NCI-H1417 (cell line): ENCODE results near the gene EIF2S2.
A peak's percentile ranks its signal among the peaks of the same experiment; 100 is the strongest.

Experiments
- DNase-seq, 3 experiments: peaks; one replicate each; lab custom pipeline; 2025; lab: John Stamatoyannopoulos, UW

Gene EIF2S2

DNA sequence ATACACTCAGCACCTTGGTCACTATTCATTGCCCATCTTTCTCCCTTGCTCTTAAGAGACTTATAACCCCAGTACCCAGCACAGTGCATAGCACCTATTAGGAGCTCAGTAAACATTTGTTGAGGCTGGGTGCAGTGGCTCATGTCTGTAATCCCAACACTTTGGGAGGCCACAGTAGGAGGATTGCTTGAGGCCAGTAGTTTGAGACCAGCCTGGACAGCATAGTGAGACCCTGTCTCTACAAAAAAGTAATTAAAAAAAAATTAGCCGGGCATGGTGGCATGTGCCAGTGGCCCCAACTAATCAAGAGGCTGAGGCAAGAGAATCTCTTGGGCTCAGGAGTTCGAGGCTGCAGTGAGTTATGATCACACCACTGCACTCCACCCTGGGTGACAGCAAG, 8.2 kb upstream of the EIF2S2 start:
- DNase-seq: no peak

DNA sequence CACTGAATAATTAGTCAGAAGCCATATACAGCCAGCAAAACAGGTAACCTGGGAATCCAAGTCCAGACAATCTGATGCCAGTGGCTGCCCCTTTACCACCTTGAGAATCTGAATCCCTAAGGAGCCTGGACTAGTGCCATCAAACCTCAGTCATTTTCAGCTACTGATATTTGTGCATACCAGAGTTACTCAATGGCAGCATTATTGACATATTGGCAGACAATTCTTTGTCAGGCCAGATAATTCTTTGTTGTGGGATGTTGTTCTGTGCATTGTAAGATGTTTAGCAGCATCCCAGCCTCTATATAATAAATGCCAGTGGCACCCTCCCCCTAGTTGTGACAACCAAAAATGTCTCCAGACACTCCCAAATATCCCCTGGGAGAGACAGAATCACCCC, 3.2 kb upstream of the EIF2S2 start:
- DNase-seq: no peak

DNA sequence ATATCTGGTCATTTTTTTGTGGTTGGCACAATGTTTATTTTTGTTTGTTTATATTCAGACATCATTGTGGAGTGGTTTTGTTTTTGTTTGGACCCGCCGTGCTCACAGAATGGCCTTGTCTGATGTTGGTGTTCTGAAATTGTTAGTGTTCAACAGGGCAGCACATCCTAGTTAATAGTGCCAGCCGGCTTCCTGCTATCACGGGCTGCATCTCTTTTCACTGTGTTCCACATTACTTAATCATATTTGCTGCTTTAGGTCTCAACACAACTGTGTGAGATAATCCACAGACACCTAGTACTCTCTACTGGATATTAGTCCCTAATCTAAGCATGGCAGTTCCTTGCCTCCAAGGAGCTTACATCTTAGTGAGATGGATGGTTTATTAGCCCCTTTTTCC, 2.8 kb upstream of the EIF2S2 start:
- DNase-seq: no peak

DNA sequence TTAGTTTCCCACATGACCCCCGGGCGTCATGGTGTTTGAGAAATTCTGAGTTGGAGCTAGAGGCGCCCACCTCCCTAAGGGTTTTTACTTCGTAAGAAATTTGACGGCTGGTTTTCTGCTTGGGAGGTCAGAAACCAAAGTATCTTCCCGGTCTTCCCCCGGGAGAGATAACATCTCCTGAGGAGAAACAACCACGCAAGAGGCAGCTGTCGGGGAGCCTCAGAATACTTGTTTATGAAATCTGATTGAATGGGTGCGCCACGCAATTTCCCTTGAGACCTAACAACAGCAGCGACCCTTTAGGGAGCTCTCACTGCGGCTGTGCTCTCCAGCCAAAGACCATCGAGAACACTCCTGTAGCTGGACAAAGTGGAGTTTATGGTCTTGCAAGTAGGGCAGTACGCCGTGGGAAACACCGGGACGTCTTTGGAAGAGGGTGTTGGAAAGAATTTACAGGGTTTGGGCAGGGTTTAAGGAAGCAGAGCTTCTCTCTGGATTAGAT, 608 bp upstream of the EIF2S2 start:
- DNase-seq: peak; percentile 66 to 92 (median 85)

DNA sequence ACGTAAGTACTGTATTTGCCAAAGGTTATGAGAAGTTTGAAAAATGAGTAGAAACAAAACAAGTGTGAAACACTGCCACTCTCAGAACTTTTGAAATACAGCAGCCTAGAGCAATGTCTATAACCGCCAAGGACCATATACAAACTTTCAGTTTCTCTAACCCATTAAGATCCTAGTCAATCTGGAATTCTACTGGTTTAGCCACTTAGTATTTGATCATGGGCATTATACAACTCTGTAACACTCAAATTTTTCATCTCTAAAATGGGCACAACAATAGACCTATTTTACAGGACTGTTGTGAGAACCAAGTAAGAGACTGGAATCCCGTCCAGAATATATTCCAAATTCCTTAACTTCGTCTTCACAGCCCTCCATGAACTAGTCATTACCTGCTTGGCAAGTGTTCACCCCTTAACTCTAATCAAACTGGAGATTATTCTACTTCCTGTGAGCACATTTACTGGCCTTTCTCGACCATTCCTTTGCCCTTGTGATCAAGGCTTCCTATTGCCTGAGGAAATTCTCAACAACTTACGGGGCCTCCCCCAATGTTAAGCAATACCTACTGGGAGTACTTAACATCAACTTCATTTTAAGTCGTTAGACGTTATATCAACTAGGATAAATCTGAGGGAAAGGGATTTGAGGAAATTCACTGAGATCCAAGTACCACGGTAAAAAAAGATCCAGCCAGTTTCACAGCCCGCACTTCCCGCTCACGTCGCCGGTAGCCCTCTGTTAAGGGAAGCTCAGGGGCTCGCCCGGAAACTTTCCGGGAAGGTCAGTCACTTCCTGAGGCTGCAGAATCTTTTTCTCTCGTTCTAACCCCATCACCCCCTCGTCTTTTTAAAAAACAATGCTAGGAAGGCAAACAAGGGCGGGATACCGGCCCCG, 1.1 kb downstream of the EIF2S2 start:
- peak in 2 of 3 experiments; percentile 42 to 71 for DNase-seq

DNA sequence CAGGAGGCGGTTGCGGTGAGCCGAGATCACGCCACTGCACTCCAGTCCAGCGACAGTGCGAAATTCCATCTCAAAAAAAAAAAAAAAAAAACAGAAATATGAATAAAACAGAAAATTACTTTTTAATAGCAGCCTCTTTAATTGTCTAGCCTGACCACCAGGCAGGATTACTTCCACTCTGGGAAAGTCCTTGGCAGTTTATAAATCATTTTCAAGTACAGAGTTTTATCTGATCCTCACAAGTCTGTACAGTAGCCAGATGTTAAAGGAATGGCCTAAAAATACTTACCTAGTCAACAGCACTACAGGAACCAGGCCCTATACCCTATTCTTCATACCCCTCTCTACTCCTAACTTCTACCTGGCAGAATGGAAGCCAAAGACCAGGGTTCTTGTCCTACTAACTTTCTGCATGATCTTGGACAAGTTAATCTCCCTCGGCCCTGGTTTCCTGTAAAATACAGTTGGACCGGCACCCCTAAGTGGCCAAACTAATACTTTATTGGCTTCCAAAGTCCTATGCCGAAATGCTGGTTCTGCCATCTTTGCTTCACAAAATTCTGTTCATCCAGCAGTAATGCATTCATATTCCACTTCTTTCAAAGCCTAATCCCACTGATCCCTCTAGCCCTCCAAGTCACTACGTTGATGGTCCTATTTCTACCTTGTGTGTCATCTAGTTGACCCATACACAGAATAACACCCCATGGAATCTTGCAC, 1.9 kb downstream of the EIF2S2 start:
- DNase-seq: no peak

DNA sequence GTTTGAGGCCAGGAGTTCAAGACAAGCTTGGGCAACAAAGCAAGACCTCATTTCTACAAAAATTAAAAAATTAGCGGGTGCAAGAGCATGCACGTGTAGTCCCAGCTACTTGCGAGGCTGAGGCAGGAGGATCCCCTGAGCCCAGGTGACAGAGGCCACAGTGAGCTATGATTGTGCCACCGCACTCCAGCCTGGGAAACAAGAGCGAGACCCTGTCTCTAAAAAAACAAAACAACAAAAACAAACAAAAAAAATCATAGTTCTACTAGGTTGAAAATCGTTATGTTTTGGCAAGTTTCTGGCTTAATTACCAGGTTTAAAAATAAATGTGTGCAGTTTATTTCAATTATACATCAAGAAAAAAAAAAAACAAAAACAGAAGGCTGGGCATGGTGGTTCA, 2.6 kb downstream of the EIF2S2 start:
- no peak for DNase-seq

DNA sequence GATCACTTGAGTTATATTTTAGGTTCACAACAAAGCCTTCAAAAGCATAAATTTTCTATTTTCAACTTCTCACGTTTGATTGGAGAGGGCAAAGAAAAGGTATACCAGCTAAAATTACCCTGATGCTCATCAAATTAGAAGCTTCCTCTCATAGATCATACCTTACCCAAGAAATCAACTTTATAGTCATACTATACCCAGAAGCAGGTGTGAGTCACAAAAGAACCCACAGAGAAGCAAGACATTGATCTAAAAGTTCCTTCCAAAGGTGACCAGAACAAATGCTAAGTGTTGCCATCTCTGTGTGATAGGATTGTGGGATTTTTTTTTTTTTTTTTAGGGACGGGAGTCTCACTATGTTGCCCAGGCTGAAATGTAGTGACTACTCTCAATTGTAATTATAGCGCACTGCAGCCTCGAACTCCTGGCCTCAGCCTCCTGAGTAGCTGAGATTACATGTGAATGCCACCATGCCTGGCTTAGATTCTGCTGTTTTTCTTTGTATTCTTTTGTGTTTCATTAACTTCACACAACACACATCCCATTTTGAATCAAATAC, 3.3 kb downstream of the EIF2S2 start:
- DNase-seq: no peak

DNA sequence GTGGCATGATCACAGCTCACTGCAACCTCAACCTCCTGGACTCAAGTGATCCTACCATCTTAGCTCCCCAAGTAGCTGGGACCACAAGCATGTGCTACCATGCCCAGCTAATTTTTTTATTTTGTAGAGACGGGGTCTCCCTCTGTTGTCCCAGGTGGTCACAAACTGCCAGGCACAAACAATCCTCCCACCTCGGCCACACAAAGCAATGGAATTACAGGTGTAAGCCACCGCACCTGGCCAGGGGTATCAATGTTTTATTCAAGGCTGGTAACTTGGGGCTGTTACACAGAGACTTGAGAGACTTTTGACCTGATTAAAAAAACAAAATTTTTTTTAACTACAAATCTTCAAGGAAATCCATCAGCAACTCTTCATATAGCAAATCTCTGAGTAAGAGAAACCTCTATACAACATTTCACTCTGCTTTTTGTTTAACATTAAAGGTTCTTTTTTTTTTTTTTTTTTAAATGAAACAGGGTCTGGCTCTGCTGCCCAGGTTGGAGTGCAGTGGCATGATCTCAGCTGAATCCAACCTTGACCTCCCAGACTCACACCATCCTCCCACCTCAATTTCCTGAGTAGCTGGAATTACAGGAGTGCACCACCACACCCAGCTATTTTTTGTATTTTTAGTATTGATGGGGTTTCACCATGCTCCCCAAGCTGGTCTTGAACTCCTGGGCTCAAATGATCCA, 5.9 kb downstream of the EIF2S2 start:
- no peak for DNase-seq

DNA sequence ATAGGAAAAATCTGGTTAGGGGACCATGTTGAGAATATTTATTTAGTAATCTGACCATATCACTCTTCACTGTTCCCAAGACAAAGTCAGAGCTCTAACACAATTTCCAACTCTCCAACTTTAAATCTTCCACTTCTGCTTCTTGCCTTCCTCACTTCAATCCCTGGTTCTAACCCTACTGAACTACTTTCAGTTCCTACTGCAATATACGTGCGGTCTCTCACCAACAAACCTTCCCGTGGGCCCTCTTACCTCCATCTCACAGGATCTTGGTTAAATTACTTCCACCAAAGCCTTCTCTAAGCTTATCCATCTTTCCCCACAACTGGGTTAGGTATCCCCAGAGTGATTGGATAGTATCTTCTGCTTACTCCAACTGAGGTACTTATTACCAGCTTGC, 8.0 kb downstream of the EIF2S2 start:
- DNase-seq: no peak

DNA sequence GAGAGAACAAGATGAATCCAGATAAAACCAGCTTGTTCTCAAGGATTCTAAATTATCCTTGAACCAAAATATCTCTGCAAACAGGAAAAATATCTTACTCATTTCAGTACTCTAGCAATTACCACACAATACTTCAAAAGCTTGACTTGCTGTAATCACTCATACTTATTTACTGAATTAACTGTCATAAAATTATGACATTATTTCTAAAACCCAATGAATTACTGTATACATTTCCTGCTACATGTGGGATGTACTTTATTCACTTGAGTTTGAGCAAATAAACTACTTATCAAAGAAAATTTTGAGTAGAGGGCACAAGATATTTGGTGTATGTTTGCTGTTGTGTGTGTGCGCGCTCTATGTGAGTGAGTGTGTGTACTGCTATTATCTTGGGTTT, 9.7 kb downstream of the EIF2S2 start:
- no peak for DNase-seq

DNA sequence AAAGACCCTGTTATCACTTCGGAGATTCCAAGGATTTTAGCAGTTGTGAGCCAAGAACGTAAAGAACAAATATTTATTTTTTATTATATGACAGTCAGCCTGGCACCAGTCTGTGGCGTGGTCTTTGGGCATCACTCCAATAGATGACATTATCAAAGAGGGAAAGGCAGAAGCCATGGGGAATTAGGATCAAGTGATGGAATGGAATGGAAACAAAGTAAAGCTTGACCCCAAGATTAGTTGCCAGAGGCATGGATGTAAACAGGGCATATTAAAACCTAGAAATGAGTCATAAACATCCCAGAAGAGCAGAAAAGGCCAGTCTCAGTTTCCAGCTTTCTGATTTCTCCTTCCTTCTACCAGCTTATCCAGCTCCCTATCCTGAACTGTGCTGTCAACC, 11.5 kb downstream of the EIF2S2 start:
- no peak for DNase-seq

DNA sequence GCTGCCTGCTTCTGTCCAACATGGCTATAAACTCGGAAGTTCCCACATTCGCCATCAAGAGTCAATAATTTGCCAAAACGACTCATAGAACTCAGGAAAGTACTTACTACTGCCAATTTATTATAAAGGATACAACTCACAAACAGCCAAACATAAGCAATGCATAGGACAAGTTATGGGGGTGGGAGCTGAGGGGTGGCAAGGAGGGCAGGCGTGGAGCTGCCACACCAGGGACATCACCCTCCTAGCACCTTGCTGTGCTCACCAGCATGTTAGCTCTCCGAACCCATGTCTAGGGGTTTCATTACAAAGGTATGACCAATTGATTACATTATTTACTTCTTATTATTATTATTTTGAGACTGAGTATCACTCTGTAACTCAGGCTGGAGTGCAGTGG, 12.4 kb downstream of the EIF2S2 start:
- no peak for DNase-seq

DNA sequence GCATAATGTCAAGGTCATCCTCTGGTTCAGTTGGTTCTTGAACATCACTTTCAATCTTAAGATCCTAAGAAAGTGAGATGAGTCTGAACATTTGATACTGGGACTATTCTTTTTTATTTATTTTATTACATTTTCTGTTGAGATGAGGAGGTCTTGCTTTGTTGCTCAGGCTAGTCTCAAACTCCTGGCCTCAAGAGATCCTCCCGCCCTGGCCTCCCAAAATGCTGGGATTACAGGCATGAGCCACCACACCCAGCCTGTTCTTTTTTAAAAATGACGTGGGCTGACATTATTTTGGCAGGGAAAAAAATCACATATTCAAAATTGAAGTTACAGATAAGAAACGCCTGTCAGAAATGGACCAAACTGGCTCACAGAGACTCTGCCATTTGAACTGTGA, 13.5 kb downstream of the EIF2S2 start:
- DNase-seq: no peak

DNA sequence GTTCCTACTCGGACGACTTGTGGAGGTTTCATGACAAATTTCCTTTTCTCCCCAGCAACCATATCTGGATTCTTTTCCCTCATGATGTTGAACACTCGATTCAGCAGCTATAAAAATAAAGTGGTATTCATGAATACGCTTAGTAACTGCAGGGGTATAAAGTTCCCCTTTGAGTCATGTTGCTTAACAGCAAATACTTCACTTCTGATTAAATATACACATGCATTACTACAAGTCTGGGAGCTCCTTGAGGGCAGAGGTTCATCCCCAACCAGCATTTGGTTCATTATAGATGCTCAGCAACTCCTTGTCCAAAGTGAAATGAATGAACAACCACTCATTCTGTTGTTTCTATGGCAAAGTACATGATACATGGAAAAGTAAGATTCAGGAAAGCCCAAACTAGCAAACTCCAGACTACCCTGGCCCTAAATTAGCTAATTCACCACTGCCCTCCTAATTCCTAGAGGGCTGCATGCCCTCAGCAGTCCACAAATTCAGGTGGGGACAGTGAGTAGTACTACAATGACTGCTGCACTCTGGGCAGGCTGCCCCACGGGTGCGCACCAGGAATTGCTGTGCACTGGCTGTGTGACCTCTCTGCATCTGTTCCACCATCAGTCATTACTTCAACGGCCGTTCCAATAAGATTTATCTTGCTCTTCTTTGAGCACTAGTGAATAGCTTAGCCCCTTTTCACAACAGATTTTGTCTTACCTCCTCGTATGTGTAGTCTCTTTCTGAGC, 15.2 kb downstream of the EIF2S2 start:
- no peak for DNase-seq

DNA sequence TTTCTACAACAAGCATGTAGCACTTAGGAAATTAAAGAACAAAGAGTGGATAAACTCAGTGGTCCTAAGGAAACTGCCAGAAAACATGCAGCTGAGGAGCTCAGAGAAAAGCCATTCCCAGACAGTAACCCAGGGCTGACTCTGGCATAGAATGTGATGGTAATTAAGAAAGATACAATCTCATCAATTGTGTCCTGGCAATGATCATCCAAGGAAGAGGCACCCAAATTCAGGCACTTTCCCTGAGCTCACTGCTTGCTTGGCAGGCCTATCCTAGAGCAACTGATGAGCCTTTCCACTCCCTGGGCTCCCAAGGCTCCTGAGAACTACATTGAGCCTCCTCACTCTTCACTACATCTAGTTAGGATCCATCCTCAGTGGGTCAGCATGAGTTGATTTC, 16.2 kb downstream of the EIF2S2 start:
- no peak for DNase-seq

DNA sequence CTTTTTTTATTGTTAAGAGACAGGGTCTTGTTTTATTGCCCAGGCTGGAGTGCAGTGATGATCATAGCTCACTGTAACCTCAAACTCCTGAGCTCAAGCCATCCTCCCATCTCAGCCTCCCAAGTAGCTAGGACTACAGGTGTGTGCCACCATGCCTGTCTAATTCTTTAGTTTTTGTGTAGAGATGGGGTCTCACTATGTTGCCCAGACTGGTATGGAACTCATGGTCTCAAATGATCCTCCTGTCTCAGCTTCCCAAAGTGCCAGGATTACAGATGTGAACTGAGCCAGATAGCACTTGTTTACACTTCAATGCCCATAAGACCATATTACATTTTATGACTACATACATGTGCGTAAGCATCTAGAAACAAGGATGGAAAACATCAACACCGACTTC, 18.1 kb downstream of the EIF2S2 start:
- no peak for DNase-seq

DNA sequence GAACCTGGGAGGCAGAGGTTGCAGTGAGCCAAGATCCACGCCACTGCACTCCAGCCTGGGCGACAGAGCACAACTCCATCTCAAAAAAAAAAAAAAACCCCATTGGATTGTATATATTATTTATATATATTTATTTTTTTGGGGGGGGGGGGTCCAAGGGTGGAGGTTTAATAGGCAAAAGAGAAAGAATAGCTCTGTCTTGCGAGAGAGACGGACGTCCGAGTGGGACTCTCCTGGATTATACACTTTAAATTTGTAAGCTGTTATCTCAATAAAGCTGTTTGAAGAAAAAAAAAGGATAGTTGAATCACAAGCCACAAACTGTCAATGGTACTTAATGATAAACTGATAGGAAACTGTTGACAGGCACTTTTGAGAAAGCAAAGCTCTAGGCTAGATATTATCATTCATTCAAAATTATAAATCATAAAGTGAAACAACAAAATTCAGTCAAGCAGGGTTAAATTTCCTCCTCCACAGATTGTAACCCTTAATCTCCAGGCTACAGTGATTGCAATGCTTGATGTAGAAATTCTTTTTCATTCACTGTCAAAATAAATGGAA, 20.3 kb downstream of the EIF2S2 start:
- no peak for DNase-seq

DNA sequence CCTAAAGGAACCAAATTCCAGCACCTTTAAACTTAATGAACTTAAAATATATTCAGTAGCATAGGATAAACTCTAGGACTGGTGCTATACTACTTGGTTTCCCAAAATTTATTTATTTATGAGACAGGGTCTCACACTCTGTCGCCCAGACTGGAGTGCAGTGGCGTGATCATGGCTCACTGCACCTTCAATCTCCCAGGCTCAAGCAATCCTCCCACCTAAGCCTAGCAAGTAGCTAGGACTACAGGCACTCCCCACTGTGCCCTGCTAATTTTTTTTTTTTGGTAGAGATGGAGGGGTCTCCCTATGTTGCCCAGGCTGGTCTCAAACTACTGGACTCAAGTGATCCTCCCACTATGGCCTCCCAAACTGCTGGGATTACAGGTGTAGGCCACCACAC, 21.4 kb downstream of the EIF2S2 start:
- no peak for DNase-seq

DNA sequence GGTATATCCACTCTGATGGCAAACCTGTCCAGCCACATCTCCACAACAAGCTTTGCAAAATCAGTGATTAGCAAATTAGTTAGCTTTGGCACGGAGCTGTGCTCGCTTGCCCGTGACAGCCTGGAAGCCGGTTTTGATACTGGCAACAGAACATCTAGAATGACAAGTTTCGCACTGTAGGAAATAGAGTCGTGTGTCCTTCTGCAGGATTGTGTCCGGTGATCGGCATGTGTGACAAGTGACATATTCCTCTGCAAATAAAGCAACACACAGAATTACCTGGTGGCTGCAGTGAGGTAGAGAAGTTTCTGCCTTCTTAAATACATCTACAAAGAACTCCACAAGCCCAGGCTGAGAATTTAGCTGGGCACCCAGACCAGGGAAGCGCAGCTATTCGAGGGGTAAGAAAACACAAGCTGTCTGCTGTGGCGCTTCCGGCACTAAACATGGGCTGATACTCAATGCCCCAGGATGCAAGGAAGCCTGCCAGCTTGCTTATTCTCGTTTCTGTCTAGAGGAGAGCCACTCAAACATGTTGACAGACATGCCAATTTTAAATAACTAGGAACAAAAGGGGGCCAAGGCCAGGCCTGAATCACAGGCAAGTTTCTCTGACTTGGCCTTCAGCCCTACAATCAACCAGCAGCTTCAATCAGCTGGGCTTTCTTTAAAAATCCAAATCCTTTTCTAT, 22.2 kb downstream of the EIF2S2 start:
- no peak for DNase-seq

DNA sequence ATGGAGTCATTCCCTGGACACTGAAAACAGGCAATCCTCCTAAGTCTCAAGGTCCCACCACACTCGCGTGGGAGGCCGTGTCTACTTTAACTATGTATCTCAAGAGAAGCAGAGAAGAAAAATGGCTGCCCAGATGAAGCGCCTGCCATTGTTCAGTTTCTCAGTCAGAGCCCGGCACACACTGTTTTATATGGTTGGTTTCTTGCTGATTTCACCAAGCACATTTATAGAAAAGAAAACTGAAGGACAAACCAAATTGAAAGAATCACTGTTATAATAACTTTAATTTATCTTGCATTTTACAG, 22.9 kb downstream of the EIF2S2 start:
- DNase-seq: no peak
